HepG2 (cell line): ENCODE results near the gene CDYL. TPM values are rescaled to one million over a fixed set of nuclear protein-coding genes. Genes with fewer than 3 reads are reported as not detected.

ENCODE experiments used
- MAZ ChIP-seq, 2 experiments: sonication (generic) in 1 of 2; formaldehyde crosslinking in 1 of 2; IDR thresholded peaks; 2 replicates each; pipeline versions ENCODE4 v1.5.0 to v1.6.1; 2012 to 2020; ENCODE audit warnings: low read depth in 2 of 2, mild to moderate bottlenecking in 2 of 2, borderline replicate concordance in 1 of 2, improper control_type of control experiment in 1 of 2, low read length in 1 of 2, missing genetic modification reagents in 1 of 2, moderate library complexity in 1 of 2
- MED8 ChIP-seq: sonication (generic); formaldehyde crosslinking; IDR thresholded peaks from 2 replicates; pipeline ENCODE4 v1.8.1; 2023; ENCODE audit warnings: mild to moderate bottlenecking, missing genetic modification reagents; ENCODE audit not compliant: insufficient replicate concordance
- PAWR ChIP-seq: sonication (generic); formaldehyde crosslinking; IDR thresholded peaks from 2 replicates; pipeline ENCODE4 v1.4.0; 2020; ENCODE audit warnings: missing genetic modification reagents, mild to moderate bottlenecking, borderline replicate concordance
- POLR2A ChIP-seq, 2 experiments: IDR thresholded peaks; 2 replicates each; pipeline ENCODE4 v1.6.1; 2011; ENCODE audit warnings: low read depth in 2 of 2, low read length in 2 of 2, mild to moderate bottlenecking in 1 of 2, moderate library complexity in 1 of 2; ENCODE audit not compliant: insufficient read depth in 1 of 2
- PPARG ChIP-seq: conservative IDR thresholded peaks from 2 replicates; pipeline ENCODE4 v1.6.1; 2016; ENCODE audit warnings: missing biosample characterization, missing genetic modification reagents
- SIX4 ChIP-seq: sonication (generic); formaldehyde crosslinking; IDR thresholded peaks from 2 replicates; pipeline ENCODE4 v1.4.0; 2020; ENCODE audit warnings: missing genetic modification reagents
- SOX13 ChIP-seq, 3 experiments: fragments of 450-650 bp in 1 of 3; sonication (generic) in 1 of 3; formaldehyde crosslinking in 1 of 3; IDR thresholded peaks in 2 of 3; conservative IDR thresholded peaks in 1 of 3; 2 replicates each; pipeline versions ENCODE4 v1.5.0 to v1.6.1; 2016 to 2020; ENCODE audit warnings: antibody characterized with exemption in 1 of 3, mild to moderate bottlenecking in 1 of 3, missing compliant biosample characterization in 1 of 3, missing genetic modification reagents in 1 of 3, moderate library complexity in 1 of 3
- ZFP41 ChIP-seq: sonication (generic); formaldehyde crosslinking; IDR thresholded peaks from 2 replicates; pipeline ENCODE4 v1.4.0; 2020; ENCODE audit warnings: mild to moderate bottlenecking, missing genetic modification reagents, borderline replicate concordance
- ZMAT3 ChIP-seq: sonication (generic); formaldehyde crosslinking; conservative IDR thresholded peaks from 2 replicates; pipeline ENCODE4 v1.7.0; 2021; ENCODE audit warnings: missing genetic modification reagents
- ZNF546 ChIP-seq: sonication (generic); formaldehyde crosslinking; conservative IDR thresholded peaks from 2 replicates; pipeline ENCODE4 v1.8.1; 2023; ENCODE audit warnings: mild to moderate bottlenecking, missing genetic modification reagents
- ZNF558 ChIP-seq: sonication (generic); formaldehyde crosslinking; IDR thresholded peaks from 2 replicates; pipeline ENCODE4 v1.9.0; 2022; ENCODE audit warnings: mild to moderate bottlenecking, missing genetic modification reagents, borderline replicate concordance
- ZNF746 ChIP-seq: sonication (generic); formaldehyde crosslinking; IDR thresholded peaks from 2 replicates; pipeline ENCODE4 v1.8.0; 2022; ENCODE audit warnings: mild to moderate bottlenecking, missing genetic modification reagents
- ZNF792 ChIP-seq: IDR thresholded peaks from 2 replicates; pipeline ENCODE4 v1.6.1; 2016
- polyA plus RNA-seq, 8 experiments: library from polyadenylated mRNA; depleted of rRNA in 3 of 8; stranded (reverse) in 7 of 8; unstranded in 1 of 8; fragments of >200 nt; fragmentation: Illumina TruSeq in 4 of 8; extraction: Trizol in 4 of 8; gene quantifications; 2 replicates each; pipeline versions ENCODE4 v1.2.1 to v1.2.3, GENCODE V29; 2011 to 2016; ENCODE audit warnings: low read depth in 4 of 8, missing spikeins in 1 of 8, mixed read lengths in 1 of 8; ENCODE audit not compliant: insufficient read depth in 1 of 8
- total RNA-seq, 5 experiments: library from RNA; depleted of rRNA; stranded (reverse); fragments of >200 nt; fragmentation: Illumina TruSeq; extraction: Trizol; gene quantifications; 2 replicates each; pipeline ENCODE4 v1.2.3, GENCODE V29; 2016; ENCODE audit warnings: low read depth in 1 of 5
- TF ChIP-seq, protein P1 (sequence below): sonication (generic); formaldehyde crosslinking; IDR thresholded peaks from 2 replicates; pipeline ENCODE4 v1.4.0; 2020; ENCODE audit warnings: missing genetic modification reagents, borderline replicate concordance
- TF ChIP-seq, protein P2 (sequence below): IDR thresholded peaks from 2 replicates; pipeline ENCODE4 v1.6.1; 2016; ENCODE audit warnings: missing compliant biosample characterization, missing genetic modification reagents, borderline replicate concordance
- TF ChIP-seq, protein P3 (sequence below): fragments of 450-650 bp; IDR thresholded peaks from 2 replicates; pipeline ENCODE4 v1.6.1; 2017; ENCODE audit warnings: mild to moderate bottlenecking
- TF ChIP-seq, protein P4 (sequence below): sonication (generic); formaldehyde crosslinking; conservative IDR thresholded peaks from 2 replicates; pipeline ENCODE4 v1.4.0; 2020; ENCODE audit warnings: missing genetic modification reagents
- TF ChIP-seq, protein P5 (sequence below): IDR thresholded peaks from 2 replicates; pipeline ENCODE4 v1.6.1; 2012; ENCODE audit warnings: inconsistent platforms

Gene CDYL
- total and polyA plus RNA-seq, 2 of the 13 experiments (the other 11 are each of a cell fraction or from before 2014, with no cell fraction given) = 22.8 to 105 TPM

DNA sequence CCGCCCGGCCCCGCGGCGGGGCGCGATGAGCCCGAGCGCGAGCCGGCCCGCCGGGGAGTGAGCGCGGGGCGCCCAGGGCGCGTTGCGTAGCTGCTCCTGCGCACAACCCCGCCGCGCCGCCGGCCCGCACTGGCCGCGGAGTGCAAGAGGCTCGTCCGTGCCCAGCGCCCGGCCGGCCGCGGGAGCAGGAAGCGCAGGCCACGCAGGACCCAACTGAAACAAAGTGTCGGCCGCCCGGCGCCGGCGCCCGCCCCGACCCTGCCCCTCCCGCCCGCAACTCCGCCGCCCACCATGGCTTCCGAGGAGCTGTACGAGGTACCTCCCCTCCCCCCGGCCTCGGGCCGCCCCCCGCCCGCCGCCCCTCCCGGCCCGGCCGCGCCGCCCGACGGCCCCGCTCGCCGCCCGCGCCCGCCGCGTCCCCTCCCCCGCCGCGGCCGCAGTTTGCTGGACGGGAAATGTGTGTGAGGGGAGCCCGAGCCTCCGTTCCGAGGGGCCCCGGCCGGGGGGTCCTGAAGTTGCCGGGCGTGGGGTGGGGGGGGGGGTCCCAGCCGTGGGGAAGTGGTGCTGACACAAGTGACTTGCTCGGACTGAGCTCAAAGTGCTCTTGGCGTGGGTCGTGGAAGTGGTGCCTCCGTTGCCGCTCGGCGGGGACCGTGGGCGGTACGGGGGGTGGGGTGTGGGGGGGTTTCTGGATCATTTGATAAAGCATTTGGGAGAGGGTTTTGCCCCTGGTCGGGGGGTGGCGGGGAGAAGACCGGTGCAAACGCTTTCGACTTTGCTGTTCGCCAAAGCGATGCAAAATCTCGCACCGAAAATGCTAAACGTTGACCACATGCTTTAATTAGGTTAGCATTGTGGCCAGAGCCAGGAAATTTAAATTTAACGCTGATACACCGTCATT lies 539 bp downstream of the CDYL start (continued):
- no peak for TF ChIP-seq SOX13 (IDR thresholded peaks at IDR 0.05)
- no peak for TF ChIP-seq SOX13 (CRISPR knock-in tag; conservative IDR thresholded peaks at IDR 0.05 in 1 of 2, IDR thresholded peaks at IDR 0.05 in 1 of 2)
- TF ChIP-seq MED8 (CRISPR knock-in tag) = no peak
- no peak for TF ChIP-seq ZNF746 (CRISPR knock-in tag)
- TF ChIP-seq, protein P1, sequence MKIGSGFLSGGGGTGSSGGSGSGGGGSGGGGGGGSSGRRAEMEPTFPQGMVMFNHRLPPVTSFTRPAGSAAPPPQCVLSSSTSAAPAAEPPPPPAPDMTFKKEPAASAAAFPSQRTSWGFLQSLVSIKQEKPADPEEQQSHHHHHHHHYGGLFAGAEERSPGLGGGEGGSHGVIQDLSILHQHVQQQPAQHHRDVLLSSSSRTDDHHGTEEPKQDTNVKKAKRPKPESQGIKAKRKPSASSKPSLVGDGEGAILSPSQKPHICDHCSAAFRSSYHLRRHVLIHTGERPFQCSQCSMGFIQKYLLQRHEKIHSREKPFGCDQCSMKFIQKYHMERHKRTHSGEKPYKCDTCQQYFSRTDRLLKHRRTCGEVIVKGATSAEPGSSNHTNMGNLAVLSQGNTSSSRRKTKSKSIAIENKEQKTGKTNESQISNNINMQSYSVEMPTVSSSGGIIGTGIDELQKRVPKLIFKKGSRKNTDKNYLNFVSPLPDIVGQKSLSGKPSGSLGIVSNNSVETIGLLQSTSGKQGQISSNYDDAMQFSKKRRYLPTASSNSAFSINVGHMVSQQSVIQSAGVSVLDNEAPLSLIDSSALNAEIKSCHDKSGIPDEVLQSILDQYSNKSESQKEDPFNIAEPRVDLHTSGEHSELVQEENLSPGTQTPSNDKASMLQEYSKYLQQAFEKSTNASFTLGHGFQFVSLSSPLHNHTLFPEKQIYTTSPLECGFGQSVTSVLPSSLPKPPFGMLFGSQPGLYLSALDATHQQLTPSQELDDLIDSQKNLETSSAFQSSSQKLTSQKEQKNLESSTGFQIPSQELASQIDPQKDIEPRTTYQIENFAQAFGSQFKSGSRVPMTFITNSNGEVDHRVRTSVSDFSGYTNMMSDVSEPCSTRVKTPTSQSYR (CRISPR knock-in tag) = no peak
- TF ChIP-seq MAZ (IDR thresholded peaks at IDR 0.05; ENCODE audit: borderline replicate concordance, low read depth, low read length) = no peak; the same call in 1 of the 2 replicates
- TF ChIP-seq MAZ (CRISPR knock-in tag; IDR thresholded peaks at IDR 0.05; ENCODE audit: low read depth) = 0 out of 2 replicates have a peak, but pooled peaks have one; percentile 11
- TF ChIP-seq, protein P2, sequence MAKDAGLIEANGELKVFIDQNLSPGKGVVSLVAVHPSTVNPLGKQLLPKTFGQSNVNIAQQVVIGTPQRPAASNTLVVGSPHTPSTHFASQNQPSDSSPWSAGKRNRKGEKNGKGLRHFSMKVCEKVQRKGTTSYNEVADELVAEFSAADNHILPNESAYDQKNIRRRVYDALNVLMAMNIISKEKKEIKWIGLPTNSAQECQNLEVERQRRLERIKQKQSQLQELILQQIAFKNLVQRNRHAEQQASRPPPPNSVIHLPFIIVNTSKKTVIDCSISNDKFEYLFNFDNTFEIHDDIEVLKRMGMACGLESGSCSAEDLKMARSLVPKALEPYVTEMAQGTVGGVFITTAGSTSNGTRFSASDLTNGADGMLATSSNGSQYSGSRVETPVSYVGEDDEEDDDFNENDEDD (CRISPR knock-in tag) = no peak
- TF ChIP-seq ZNF792 (CRISPR knock-in tag) = no peak
- no peak for TF ChIP-seq PAWR
- peak in 1 of 2 experiments; percentile 11; a peak in 2 of 4 replicates for TF ChIP-seq POLR2A (IDR thresholded peaks at IDR 0.05; ENCODE audit: insufficient read depth in 1 of 2, low read depth in 2 of 2, low read length in 2 of 2)
- no peak for TF ChIP-seq ZNF558 (CRISPR knock-in tag)
- no peak for TF ChIP-seq SIX4 (CRISPR knock-in tag)
- TF ChIP-seq ZNF546 = no peak
- no peak for TF ChIP-seq PPARG
- TF ChIP-seq, protein P3, sequence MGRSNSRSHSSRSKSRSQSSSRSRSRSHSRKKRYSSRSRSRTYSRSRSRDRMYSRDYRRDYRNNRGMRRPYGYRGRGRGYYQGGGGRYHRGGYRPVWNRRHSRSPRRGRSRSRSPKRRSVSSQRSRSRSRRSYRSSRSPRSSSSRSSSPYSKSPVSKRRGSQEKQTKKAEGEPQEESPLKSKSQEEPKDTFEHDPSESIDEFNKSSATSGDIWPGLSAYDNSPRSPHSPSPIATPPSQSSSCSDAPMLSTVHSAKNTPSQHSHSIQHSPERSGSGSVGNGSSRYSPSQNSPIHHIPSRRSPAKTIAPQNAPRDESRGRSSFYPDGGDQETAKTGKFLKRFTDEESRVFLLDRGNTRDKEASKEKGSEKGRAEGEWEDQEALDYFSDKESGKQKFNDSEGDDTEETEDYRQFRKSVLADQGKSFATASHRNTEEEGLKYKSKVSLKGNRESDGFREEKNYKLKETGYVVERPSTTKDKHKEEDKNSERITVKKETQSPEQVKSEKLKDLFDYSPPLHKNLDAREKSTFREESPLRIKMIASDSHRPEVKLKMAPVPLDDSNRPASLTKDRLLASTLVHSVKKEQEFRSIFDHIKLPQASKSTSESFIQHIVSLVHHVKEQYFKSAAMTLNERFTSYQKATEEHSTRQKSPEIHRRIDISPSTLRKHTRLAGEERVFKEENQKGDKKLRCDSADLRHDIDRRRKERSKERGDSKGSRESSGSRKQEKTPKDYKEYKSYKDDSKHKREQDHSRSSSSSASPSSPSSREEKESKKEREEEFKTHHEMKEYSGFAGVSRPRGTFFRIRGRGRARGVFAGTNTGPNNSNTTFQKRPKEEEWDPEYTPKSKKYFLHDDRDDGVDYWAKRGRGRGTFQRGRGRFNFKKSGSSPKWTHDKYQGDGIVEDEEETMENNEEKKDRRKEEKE = no peak
- no peak for TF ChIP-seq ZFP41 (CRISPR knock-in tag)
- no peak for TF ChIP-seq ZMAT3 (CRISPR knock-in tag)
- TF ChIP-seq, protein P4, sequence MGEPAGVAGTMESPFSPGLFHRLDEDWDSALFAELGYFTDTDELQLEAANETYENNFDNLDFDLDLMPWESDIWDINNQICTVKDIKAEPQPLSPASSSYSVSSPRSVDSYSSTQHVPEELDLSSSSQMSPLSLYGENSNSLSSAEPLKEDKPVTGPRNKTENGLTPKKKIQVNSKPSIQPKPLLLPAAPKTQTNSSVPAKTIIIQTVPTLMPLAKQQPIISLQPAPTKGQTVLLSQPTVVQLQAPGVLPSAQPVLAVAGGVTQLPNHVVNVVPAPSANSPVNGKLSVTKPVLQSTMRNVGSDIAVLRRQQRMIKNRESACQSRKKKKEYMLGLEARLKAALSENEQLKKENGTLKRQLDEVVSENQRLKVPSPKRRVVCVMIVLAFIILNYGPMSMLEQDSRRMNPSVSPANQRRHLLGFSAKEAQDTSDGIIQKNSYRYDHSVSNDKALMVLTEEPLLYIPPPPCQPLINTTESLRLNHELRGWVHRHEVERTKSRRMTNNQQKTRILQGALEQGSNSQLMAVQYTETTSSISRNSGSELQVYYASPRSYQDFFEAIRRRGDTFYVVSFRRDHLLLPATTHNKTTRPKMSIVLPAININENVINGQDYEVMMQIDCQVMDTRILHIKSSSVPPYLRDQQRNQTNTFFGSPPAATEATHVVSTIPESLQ = no peak
- TF ChIP-seq, protein P5, sequence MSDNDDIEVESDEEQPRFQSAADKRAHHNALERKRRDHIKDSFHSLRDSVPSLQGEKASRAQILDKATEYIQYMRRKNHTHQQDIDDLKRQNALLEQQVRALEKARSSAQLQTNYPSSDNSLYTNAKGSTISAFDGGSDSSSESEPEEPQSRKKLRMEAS = peak; percentile 0; the same call in 1 of the 2 replicates
